ACHN (cell line): ENCODE data around the gene FAM161A.
"Not testable (repeated sequence)": the region's sequence is repeated elsewhere in the genome, so short reads cannot be mapped to it uniquely, and the experiment has no call there.

Experiments used
- DNase-seq: peaks from one replicate; pipeline ENCODE4 v3.0.0-alpha.2; 2015
- in situ Hi-C: cut with HindIII; loops from 2 replicates; pipeline ENCODE4 v1.10.0; 2017; ENCODE audit warnings: low sequenced_read_pairs, low pct_ligation_motif_present, low pct_unique_long_range_greater_than_20kb

FAM161A gene

GRCh38 chr2:61853847-61854563 lies at the start of gene FAM161A:
Gene FAM161A (minus strand): TSS chr2:61854060. CDS start chr2:61854041, 19 bp downstream.
- in situ Hi-C loops, result no loop called here
- peak; percentile 87 for DNase-seq

- no peak for DNase-seq
- in situ Hi-C loops, result no loop called here
Measured at GRCh38 chr2:61900281-61900680, 46.4 kb upstream of the FAM161A start.

- peak; percentile 49 for DNase-seq
Measured at GRCh38 chr2:61898810-61899209, 45.0 kb upstream of the FAM161A start.

GRCh38 chr2:61888267-61889055 lies 34.6 kb upstream of the FAM161A start, which contains the start of gene CCT4:
Gene CCT4 (minus strand): TSS chr2:61888656. CDS start chr2:61888507, 149 bp downstream.
- in situ Hi-C loops, result no loop called here
- DNase-seq, result peak; percentile 84

More at GRCh38 chr2:61898810-61899209, 45.0 kb upstream of the FAM161A start:
- in situ Hi-C loops, result no loop called here

GRCh38 chr2:61887717-61888266 lies 33.9 kb upstream of the FAM161A start:
- DNase-seq, result peak; percentile 49
- in situ Hi-C loops, result no loop called here

GRCh38 chr2:61885896-61886603 lies 32.2 kb upstream of the FAM161A start:
- in situ Hi-C loops, result no loop called here
- no peak for DNase-seq

GRCh38 chr2:61882850-61883249 lies 29.0 kb upstream of the FAM161A start:
- DNase-seq, result no peak
- in situ Hi-C loops, result no loop called here

GRCh38 chr2:61879351-61879750 lies 25.5 kb upstream of the FAM161A start:
- in situ Hi-C loops, DNase-seq: not testable (repeated sequence)

GRCh38 chr2:61878761-61879160 lies 24.9 kb upstream of the FAM161A start:
- in situ Hi-C loops, result no loop called here

GRCh38 chr2:61877571-61878245 lies 23.8 kb upstream of the FAM161A start:
- DNase-seq, result no peak
- in situ Hi-C loops, result no loop called here

More at GRCh38 chr2:61878761-61879160, 24.9 kb upstream of the FAM161A start:
- DNase-seq, result no peak

- DNase-seq, result no peak
- in situ Hi-C loops, result no loop called here
Measured at GRCh38 chr2:61876400-61876799, 22.5 kb upstream of the FAM161A start.

GRCh38 chr2:61866482-61867089 lies 12.7 kb upstream of the FAM161A start:
- in situ Hi-C loops, DNase-seq: not testable (repeated sequence)

- no peak for DNase-seq
- in situ Hi-C loops, result no loop called here
Measured at GRCh38 chr2:61862085-61862484, 8.2 kb upstream of the FAM161A start.

GRCh38 chr2:61857224-61857623 lies 3.4 kb upstream of the FAM161A start:
- DNase-seq, result no peak
- in situ Hi-C loops, result no loop called here

- in situ Hi-C loops, result no loop called here
- DNase-seq, result no peak
Measured at GRCh38 chr2:61855318-61855613, 1.4 kb upstream of the FAM161A start.

GRCh38 chr2:61854564-61855317 lies 881 bp upstream of the FAM161A start:
- in situ Hi-C loops, result no loop called here
- DNase-seq, result peak; percentile 99

GRCh38 chr2:61853086-61853846 lies 594 bp downstream of the FAM161A start:
- in situ Hi-C loops, result no loop called here
- DNase-seq, result peak; percentile 80
